HCT116 (cell line): ENCODE measurements around the gene CRB3. TPM values are rescaled to one million over a fixed set of nuclear protein-coding genes. Genes with fewer than 3 reads are reported as not detected.

Experiments used
- ATAC-seq: fragments of 200-7000 bp; cut with Tn5 transposase; 2 replicates; pipeline ENCODE4 v1.9.1; 2020; ENCODE audit warnings: mild to moderate bottlenecking, moderate library complexity
- BruUV-seq: library from RNA; stranded (reverse); fragments of 400-500 nt; replicated peaks from 2 replicates; lab custom pipeline; 2021; lab: Mats Ljungman, UMichigan
- CTCF ChIA-PET: fragments of 300-600 bp; sonication (Branson Sonifier 250); formaldehyde crosslinking; loops from one replicate; lab custom pipeline; 2021; ENCODE audit warnings: antibody characterized with exemption; lab: Charles Lee
- POLR2A ChIA-PET: fragments of 300-600, 350-600 bp; sonication (Branson Sonifier 250); formaldehyde crosslinking; loops from one replicate; lab custom pipeline; 2021; ENCODE audit warnings: antibody characterized with exemption; lab: Charles Lee
- RAD21 ChIA-PET, 2 experiments: fragments of 300-600 bp; sonication (Branson Sonifier 250); formaldehyde crosslinking; loops; one replicate each; lab custom pipeline; 2023; ENCODE audit warnings: low total read pairs in 2 of 2; ENCODE audit not compliant: uncharacterized antibody in 2 of 2, unreplicated experiment in 2 of 2, low non-redundant PET in 1 of 2; lab: Charles Lee
- DNase-seq: peaks from one replicate; pipeline ENCODE4 v3.0.0-alpha.2; 2010; ENCODE audit warnings: low read depth, low spot score
- H2AFZ ChIP-seq: fragments of 200-600 bp; shearing (Covaris generic), sonication (generic); 2 replicates; pipeline ENCODE4 v1.6.1; 2017; ENCODE audit warnings: low read depth, mixed run types, mixed read lengths, antibody characterized with exemption, low read length; ENCODE audit not compliant: poor library complexity, severe bottlenecking
- H3K27ac ChIP-seq: 2 replicates; pipeline ENCODE4 v1.5.1; 2012; ENCODE audit warnings: low read depth, low read length
- H3K27me3 ChIP-seq: fragments of 200-600 bp; sonication (generic); 2 replicates; pipeline ENCODE4 v1.6.1; 2016; ENCODE audit warnings: mixed run types, low read length, mixed read lengths; ENCODE audit not compliant: insufficient read depth
- H3K36me3 ChIP-seq, 2 experiments: fragments of 200-500 bp in 1 of 2; fragments of 200-600 bp in 1 of 2; sonication (Bioruptor generic) in 1 of 2; sonication (generic) in 1 of 2; 2 replicates each; pipeline versions ENCODE4 v1.5.1 to v1.6.1; 2014 to 2016; ENCODE audit warnings: low read length in 2 of 2, inconsistent platforms in 1 of 2, mixed read lengths in 1 of 2, mixed run types in 1 of 2; ENCODE audit not compliant: insufficient read depth in 2 of 2, control insufficient read depth in 1 of 2
- H3K4me1 ChIP-seq, 2 experiments: fragments of 200-600 bp in 1 of 2; sonication (generic) in 1 of 2; 2 replicates each; pipeline versions ENCODE4 v1.5.1 to v1.6.1; 2012 to 2017; ENCODE audit warnings: low read length in 2 of 2, inconsistent platforms in 1 of 2, mild to moderate bottlenecking in 1 of 2, mixed read lengths in 1 of 2, mixed run types in 1 of 2, moderate library complexity in 1 of 2; ENCODE audit not compliant: insufficient read depth in 2 of 2, control insufficient read depth in 1 of 2
- H3K4me2 ChIP-seq: fragments of 200-600 bp; sonication (generic); 2 replicates; pipeline ENCODE4 v1.6.1; 2017; ENCODE audit warnings: mixed run types, low read length, mixed read lengths
- H3K4me3 ChIP-seq, 2 experiments: fragments of 200-600 bp in 1 of 2; sonication (generic) in 1 of 2; replicated peaks in 1 of 2; 2 replicates each; pipeline ENCODE4 v1.5.1; 2011 to 2016; ENCODE audit warnings: low read length in 2 of 2, control low read depth in 1 of 2, low read depth in 1 of 2, mild to moderate bottlenecking in 1 of 2, mixed read lengths in 1 of 2, mixed run types in 1 of 2
- H3K79me2 ChIP-seq: fragments of 200-600 bp; sonication (generic); 2 replicates; pipeline ENCODE4 v1.6.1; 2017; ENCODE audit warnings: mild to moderate bottlenecking, mixed run types, low read length, moderate library complexity, mixed read lengths; ENCODE audit not compliant: insufficient read depth
- H3K9ac ChIP-seq: fragments of 200-600 bp; sonication (generic); 2 replicates; pipeline ENCODE4 v1.6.1; 2016; ENCODE audit warnings: low read length, mixed read lengths
- H3K9me2 ChIP-seq: fragments of 200-600 bp; sonication (generic), shearing (Covaris generic); 2 replicates; pipeline ENCODE4 v1.6.1; 2017; ENCODE audit warnings: mixed run types, mild to moderate bottlenecking, moderate library complexity; ENCODE audit not compliant: insufficient read depth
- H3K9me3 ChIP-seq, 2 experiments: fragments of 200-500 bp in 1 of 2; fragments of 200-600 bp in 1 of 2; sonication (Bioruptor generic) in 1 of 2; sonication (generic) in 1 of 2; 2 replicates each; pipeline ENCODE4 v1.6.1; 2014 to 2017; ENCODE audit warnings: low read length in 2 of 2, mixed read lengths in 2 of 2, inconsistent platforms in 1 of 2, low read depth in 1 of 2, mild to moderate bottlenecking in 1 of 2, mixed run types in 1 of 2, moderate library complexity in 1 of 2; ENCODE audit not compliant: control insufficient read depth in 1 of 2, insufficient read depth in 1 of 2
- H4K20me1 ChIP-seq: fragments of 200-600 bp; sonication (generic), shearing (Covaris generic); 2 replicates; pipeline ENCODE4 v1.6.1; 2017; ENCODE audit warnings: mixed run types, mild to moderate bottlenecking, moderate library complexity; ENCODE audit not compliant: insufficient read depth
- CBX3 ChIP-seq: IDR thresholded peaks from 2 replicates; pipeline ENCODE4 v1.6.1; 2012; ENCODE audit warnings: low read depth
- ELF1 ChIP-seq: IDR thresholded peaks from 2 replicates; pipeline ENCODE4 v1.6.1; 2012; ENCODE audit warnings: low read depth, borderline replicate concordance
- EZH2 ChIP-seq: fragments of 200-600 bp; sonication (generic); IDR thresholded peaks from 2 replicates; pipeline ENCODE4 v1.6.1; 2017; ENCODE audit warnings: antibody characterized with exemption, mixed run types
- EZH2phosphoT487 ChIP-seq: fragments of 200-600 bp; IDR thresholded peaks from 2 replicates; pipeline ENCODE4 v1.6.1; 2018; ENCODE audit warnings: antibody characterized with exemption, borderline replicate concordance
- FOSL1 ChIP-seq: IDR thresholded peaks from 2 replicates; pipeline ENCODE4 v1.6.1; 2012; ENCODE audit warnings: low read depth
- POLR2A ChIP-seq: IDR thresholded peaks from 2 replicates; pipeline ENCODE4 v1.7.0; 2011; ENCODE audit warnings: borderline replicate concordance; ENCODE audit not compliant: insufficient read depth, insufficient read length; ENCODE audit errors: extremely low read depth
- REST ChIP-seq: IDR thresholded peaks from 2 replicates; pipeline ENCODE4 v1.6.1; 2012; ENCODE audit warnings: low read depth
- SIN3A ChIP-seq: IDR thresholded peaks from 2 replicates; pipeline ENCODE4 v1.6.1; 2012; ENCODE audit warnings: low read depth
- SRF ChIP-seq: IDR thresholded peaks from 2 replicates; pipeline ENCODE4 v1.6.1; 2012; ENCODE audit warnings: low read depth
- TCF7L2 ChIP-seq: IDR thresholded peaks from 2 replicates; pipeline ENCODE4 v1.7.0; 2011; ENCODE audit warnings: borderline replicate concordance, inconsistent platforms; ENCODE audit not compliant: insufficient read depth, insufficient read length; ENCODE audit errors: extremely low read depth
- ZBTB33 ChIP-seq: IDR thresholded peaks from 2 replicates; pipeline ENCODE4 v1.6.1; 2011; ENCODE audit warnings: mild to moderate bottlenecking, low read length, moderate library complexity; ENCODE audit not compliant: insufficient replicate concordance; ENCODE audit errors: extremely low read depth
- intact Hi-C: fragments of 100-400 bp; cut with micrococcal nuclease; formaldehyde crosslinking; loops from 2 replicates; pipeline ENCODE4 v1.10.0; 2022
- total RNA-seq: library from RNA; stranded (reverse); gene quantifications from one replicate; pipeline ENCODE4 v1.2.1, GENCODE V29; 2021; ENCODE audit not compliant: unreplicated experiment

CRB3 gene
- total RNA-seq, 1 experiment from 2014 or later: 40.5 TPM

- TF ChIP-seq EZH2phosphoT487 (no peak), EZH2 (no peak), ZBTB33 (no peak), CBX3 (no peak), ELF1 (no peak), FOSL1 (no peak), SRF (no peak), POLR2A (no peak), SIN3A (no peak), REST (no peak), TCF7L2 (no peak)
- Histone ChIP-seq H3K27me3 (no peaks in the 10 kb centered on the region), H3K9me3 (peaks cover 0 to 13% of the 10 kb centered on the region in 2 experiments; a peak in 2 of 4 replicates), H4K20me1 (no peaks in the 10 kb centered on the region), H3K36me3 (peaks cover 10 to 22% of the 10 kb centered on the region in 2 experiments), H3K79me2 (0 out of 2 replicates have a peak, but pooled peaks cover 2% of the 10 kb centered on the region), H2AFZ (no peak overlapping the region), H3K9me2 (no peaks in the 10 kb centered on the region), H3K9ac (no peak overlapping the region), H3K4me3 (no peak overlapping the region), H3K4me1 (peaks cover 13 to 18% of the 10 kb centered on the region in 2 experiments), H3K4me2 (no peak overlapping the region), H3K27ac (no peak overlapping the region)
- no peak for ATAC-seq
- ChIA-PET POLR2A (no interaction called here), CTCF (no interaction called here), RAD21 (no interaction called here)
- no peak for DNase-seq
- intact Hi-C loops: no loop called here
- BruUV-seq: no TSS peak
Observed at GRCh38 chr19:6453951-6454565, 10.0 kb upstream of the CRB3 start.
